ENCODE results near the gene SMIM45.

GRCh38 chr22:41913040-41913719 is 38.8 kb upstream of the SMIM45 start:
- TF ChIP-seq CTCF (IDR thresholded peaks at IDR 0.05) (no peak), POLR2A (IDR thresholded peaks at IDR 0.05) (no peak)

Measured in esophagus squamous epithelium (tissue), 4 donors.